Gastrocnemius medialis (tissue), 4 donors: ENCODE results near the gene PRPF40A.

ENCODE experiments used
- POLR2A ChIP-seq, 2 donors: fragments of 450-650 bp; IDR thresholded peaks; one replicate each; pipeline ENCODE4 v1.6.1; 2017; ENCODE audit warnings: antibody characterized with exemption in 2 of 2, mild to moderate bottlenecking in 2 of 2, moderate library complexity in 2 of 2
- TF ChIP-seq, protein P1 (sequence below), 5 experiments: fragments of 450-650 bp in 3 of 5; fragments of 200-600 bp in 2 of 5; sonication (generic) in 2 of 5; IDR thresholded peaks in 4 of 5; conservative IDR thresholded peaks in 1 of 5; 1 replicate in 4 of 5; 2 replicates in 1 of 5; pipeline ENCODE4 v1.5.1; 2016 to 2019; ENCODE audit warnings: antibody characterized with exemption in 5 of 5, mild to moderate bottlenecking in 3 of 5, moderate library complexity in 3 of 5

DNA sequence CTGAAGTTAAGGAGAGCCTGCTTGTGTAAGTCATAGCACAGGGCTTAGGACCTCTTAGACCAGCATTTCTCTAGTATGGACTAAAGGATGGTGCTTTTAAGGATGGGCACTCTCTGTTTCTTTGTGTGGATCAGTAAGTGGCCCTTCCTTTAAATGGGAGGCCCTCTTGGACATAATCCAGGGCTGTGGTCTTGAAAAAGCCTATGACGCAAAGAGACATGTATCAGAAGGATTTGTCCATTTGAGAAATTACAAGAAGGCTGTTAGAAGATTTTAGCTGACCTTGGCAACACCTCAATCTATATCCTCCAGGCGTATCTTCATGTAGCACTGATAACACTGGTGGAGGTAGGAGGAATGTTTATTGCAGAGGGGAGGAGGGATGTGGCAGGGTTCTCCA is 79.2 kb downstream of the PRPF40A start:
- TF ChIP-seq, protein P1, sequence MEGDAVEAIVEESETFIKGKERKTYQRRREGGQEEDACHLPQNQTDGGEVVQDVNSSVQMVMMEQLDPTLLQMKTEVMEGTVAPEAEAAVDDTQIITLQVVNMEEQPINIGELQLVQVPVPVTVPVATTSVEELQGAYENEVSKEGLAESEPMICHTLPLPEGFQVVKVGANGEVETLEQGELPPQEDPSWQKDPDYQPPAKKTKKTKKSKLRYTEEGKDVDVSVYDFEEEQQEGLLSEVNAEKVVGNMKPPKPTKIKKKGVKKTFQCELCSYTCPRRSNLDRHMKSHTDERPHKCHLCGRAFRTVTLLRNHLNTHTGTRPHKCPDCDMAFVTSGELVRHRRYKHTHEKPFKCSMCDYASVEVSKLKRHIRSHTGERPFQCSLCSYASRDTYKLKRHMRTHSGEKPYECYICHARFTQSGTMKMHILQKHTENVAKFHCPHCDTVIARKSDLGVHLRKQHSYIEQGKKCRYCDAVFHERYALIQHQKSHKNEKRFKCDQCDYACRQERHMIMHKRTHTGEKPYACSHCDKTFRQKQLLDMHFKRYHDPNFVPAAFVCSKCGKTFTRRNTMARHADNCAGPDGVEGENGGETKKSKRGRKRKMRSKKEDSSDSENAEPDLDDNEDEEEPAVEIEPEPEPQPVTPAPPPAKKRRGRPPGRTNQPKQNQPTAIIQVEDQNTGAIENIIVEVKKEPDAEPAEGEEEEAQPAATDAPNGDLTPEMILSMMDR (IDR thresholded peaks at IDR 0.05 in 4 of 5, conservative IDR thresholded peaks at IDR 0.05 in 1 of 5) = no peak
- no peak for TF ChIP-seq POLR2A (IDR thresholded peaks at IDR 0.05)
